Activated CD8-positive, alpha-beta memory T cell treated with anti-CD3 and anti-CD28 coated beads, Interleukin-2, amount 50 U/mL, for 4 hours (primary cell): ENCODE results near the gene LPCAT1.
"Not testable (repeated sequence)": the region's sequence is repeated elsewhere in the genome, so short reads cannot be mapped to it uniquely, and the experiment has no call there.

Source experiments
- DNase-seq: peaks from one replicate; pipeline ENCODE4 v3.0.0-alpha.2; 2020

The LPCAT1 gene

DNA sequence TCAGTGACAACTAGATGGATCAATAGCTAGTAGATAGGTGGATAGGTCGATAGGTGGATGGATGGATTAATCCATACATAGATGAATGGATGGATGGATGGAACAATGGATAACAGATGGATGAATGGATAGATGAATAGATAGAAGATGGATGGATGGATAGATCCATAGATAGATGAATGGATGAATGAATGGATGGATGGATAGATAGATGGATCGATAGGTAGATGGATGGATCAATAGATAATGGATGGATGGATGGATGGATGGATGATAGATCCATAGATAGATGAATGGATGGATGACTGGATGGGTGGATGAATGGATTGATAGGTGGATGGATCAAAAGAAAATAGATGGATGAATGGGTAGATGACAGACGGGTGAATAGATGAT is 83.7 kb downstream of the LPCAT1 start:
- DNase-seq = no peak

DNA sequence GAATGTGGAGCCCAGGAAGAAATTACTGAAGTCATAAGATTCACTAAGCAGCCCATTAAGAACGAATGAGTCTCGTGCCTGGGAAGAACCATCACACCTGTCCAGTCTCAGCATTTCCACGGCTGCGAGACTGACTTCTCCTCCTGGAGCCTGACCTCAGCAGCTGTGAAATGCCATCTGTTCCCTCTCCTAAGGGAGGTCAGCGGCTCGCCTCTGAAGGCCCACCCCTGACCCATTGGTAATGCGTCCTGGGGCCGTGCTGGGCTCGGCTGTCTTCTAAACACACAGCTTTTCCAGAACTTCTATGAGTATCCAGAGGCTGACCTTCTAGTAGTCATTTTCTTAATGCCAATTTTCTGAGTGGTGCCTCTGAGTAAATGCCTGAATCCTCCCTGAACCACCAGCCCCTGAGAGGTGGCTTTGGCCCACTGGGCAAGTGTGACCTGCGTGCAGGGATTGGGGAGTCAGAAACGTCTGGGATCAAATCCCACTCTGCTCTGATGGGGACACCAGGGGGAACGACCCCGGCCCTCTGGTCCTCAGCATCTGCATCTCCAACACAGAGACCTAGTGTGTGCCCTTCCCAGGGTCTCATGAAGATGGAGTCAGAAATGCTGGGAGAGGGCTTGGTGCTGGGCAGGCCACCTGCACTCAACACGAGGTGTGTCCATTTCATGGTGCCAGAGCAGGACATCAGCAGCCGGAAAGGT is 84.2 kb downstream of the LPCAT1 start:
- DNase-seq = no peak

DNA sequence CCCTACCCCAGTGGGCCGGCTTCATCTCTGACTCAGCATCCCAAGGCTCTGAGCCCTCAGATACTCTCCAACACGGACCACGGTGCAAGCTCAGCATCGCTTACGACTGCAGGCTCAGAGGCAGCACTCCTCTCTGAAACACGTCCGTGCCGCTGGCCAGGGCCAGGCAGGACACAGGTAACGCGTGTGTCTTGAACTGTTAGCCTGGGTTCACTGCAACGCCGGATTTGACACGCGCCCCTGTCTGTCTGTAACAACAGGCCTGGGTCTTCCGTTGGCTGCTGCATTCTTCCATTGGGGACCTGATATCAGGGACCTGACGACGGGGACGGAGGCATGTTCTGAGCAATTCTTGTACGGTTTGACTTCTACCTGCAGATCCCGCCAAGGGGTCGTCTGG is 84.9 kb downstream of the LPCAT1 start:
- no peak for DNase-seq

DNA sequence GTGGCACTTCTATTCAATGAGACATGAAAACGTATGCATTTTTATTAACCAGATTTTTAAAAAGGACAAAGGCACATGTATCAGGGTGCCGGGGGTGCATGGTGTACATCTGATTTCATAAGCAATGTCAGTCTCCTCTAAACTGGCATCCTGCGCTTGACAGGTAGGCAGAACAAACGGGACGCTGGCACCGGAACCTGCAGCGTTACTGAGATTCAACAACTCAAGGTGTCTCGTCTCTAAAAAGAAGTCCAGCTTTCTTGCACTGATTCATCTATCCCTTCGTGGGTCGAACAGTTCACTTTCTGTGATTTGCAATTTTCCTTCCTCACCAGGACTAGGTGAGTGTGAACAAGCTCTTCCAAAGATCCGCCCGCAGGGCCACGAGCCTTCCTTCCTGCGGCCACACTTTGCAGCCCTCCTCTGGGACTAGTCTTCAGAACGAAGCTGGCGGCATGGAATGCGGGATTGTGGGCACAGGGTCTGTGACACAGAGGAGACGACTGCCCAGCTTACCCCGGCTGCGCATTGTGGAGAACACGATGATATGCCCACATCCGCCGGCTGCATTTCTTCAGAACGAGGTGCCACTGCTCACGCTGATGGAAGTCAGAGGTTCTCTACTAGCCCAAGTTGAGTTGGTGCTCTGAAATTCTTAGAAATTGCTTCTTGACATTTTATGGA is 85.7 kb downstream of the LPCAT1 start:
- no peak for DNase-seq

DNA sequence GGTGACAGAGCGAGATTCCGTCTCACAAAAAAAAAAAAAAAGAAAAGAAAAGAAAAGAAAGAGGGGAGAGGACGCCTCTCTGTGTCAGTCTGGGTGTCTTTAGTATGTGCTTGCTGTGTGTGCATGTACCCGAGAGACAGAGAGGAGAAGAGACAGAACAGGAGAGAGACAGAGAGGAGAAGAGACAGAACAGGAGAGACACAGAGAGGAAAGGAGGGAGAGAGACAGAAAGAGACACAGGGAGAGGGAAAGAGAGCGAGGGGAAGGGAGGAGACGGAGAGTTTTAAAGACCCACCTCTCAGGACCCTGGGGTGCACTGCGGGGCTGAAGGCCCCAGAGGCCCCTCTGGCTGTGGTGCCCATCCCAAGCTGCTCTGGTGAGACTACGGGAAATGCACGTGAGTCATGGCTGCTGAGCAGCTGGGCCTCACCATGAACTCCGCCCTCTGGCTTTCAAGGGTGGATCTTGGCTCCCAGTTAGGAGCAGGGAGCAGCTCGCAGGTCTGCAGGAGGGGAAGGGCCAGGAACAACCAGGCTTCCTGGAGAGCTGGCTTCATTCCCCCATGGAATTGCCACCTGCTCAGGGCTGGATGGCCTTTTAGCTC is 86.4 kb downstream of the LPCAT1 start:
- no peak for DNase-seq

DNA sequence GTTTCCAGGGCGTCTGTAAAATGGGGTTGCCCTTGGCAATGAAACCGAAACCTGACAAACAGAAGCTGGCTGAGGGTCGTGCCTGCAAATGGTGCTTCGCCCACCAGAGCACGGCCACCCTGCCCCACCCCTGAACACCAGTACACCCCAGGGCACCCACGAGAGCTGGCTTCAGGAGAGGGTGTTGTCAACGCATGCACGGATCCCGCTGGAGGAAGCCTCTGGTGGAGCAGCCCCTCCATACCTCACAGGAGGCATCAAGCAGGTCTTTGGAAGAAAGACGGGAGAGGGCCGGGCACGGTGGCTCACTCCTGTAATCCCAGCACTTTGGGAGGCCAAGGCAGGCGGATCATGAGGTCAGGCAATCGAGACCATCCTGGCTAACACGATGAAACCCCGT is 87.1 kb downstream of the LPCAT1 start:
- no peak for DNase-seq

DNA sequence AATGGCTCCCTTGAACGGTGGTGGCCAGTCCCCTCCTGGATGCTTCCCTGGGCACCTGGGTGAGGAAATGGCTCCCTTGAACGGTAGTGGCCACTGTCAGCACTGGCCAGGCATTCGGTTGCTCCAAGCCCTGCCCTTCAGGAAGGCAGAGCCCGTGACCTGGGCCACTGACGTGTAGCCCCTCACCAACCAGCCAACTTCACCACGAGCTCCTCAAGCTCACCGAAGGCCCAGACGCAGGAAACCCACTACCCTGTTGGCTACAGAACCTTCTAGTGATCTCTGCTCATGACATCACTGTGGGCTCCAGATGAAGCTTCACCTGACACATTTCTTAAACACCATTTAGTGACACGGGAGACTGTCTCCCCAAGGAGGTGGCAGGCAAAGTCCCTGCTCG is 87.7 kb downstream of the LPCAT1 start:
- no peak for DNase-seq

DNA sequence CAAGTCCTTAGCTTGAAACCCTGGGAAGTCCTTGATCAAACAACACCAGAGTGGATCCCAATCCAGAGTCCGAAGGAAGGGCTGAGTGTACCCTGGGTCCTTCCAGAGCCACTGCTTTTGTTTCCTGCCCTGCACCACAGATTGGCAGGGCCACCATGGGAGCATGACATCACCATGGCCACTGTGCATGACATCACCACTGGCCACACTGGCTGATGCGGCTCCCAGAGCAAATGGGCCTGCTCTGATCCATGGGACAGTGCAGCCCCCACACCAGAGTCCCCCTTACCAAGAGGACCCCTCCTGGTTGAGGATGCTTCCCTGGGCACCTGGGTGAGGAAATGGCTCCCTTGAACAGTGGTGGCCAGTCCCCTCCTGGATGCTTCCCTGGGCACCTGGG is 88.4 kb downstream of the LPCAT1 start:
- no peak for DNase-seq

DNA sequence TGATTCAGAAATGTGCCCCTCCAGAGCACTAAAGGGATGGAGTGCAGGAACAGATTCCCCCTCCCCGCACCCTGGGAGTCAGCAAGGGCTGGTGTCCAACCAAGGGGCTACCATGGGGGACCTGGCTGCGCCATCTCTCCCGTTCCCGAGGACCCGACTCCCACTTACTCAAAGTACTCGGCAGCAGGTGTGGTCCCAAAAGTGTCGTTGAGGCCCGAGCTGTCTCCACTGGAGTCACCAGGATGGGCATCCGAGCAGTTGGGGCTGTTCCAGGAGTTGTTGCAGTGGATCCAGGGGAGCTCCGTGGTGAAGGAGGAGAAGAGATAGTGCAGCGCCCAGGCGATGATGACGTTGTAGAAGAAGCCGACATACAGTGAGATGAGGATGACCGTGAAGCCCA is 91.5 kb downstream of the LPCAT1 start:
- no peak for DNase-seq

DNA sequence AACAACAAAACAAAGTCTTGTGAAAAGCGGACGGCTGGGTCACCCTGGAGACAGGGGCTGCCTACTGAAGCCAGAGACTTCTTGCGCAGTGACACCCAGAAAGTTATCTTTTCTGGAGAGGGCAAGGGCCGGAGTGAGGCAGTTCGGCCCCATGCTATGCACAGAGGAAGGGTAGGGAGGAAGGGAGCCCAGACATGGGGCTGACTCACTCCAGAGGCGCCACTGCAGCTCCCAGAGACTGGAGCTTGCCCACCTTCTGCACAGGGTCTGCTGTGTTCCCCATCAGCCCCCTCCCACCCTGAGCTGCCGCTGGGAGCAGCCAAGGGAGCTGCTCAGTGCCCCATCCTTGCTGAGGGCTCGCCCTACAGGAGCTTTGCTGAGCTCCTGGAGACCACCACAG is 91.9 kb downstream of the LPCAT1 start:
- DNase-seq = no peak

DNA sequence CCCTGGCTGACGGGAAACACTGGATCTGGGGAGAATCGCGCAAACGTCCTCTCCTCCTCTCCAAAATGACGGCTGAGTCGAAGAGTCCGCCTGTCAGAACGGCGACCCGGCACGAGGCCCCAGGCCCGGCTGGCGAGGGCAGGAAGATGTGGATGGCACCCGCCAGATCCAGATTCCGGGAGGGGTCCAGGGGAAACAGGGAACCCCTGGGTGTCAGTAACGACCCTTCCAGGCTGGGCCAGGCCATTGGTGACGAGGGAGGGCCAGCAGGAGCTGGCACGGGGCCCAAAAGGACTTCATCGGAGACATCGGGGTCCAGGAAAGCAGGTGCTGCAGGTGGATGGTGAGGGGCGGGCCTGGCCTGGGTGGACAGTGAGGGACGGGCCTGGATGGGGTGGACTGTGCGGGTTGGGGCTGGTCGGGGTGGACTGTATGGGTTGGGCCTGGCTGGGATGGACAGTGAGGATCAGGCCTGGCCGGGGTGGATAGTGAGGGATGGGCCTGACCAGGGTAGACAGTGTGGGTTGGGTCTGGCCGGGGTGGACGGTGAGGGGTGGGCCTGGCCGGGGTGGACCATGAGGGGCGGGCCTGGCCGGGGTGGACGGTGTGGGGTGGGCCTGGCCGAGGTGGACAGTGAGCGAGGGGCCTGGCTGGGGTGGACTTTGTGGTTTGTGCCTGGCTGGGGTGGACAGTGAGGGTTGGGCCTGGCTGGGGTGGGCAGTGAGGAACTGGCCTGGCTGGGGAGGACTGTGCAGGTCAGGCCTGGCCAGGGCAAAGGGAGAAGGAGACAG is 92.5 kb downstream of the LPCAT1 start:
- no peak for DNase-seq

DNA sequence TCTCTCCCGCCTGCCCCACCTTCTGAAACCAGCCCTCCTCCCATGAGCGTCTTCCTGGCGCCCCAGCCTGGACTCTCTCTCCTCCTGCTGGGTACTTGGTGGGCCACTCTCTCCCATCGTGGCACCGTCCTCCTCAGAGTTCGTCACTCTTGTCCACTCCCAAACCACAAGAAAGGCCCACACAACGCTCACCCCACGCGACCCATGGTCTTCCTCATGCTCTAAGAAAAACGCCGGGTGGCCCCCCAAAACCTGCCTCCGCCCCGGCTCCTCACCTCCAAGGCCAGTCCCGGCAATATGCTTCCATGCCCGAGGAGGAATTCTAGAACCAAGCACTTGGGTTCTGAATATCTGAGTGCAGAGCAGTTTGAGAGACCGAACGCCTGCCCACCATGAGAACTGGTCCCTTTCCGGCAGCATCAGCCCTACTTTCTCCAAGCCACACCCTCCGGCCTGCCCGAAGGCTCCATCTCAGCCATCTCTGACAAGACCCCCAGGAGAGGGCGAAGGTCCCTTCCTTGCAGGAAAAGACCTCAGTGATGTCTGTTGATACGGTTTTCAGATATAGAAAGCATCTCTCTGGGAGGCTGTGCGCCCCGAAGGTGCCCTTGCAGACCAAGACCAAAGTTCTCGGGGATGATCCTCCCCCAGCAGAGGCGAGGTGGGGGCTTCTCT is 93.5 kb downstream of the LPCAT1 start:
- no peak for DNase-seq

DNA sequence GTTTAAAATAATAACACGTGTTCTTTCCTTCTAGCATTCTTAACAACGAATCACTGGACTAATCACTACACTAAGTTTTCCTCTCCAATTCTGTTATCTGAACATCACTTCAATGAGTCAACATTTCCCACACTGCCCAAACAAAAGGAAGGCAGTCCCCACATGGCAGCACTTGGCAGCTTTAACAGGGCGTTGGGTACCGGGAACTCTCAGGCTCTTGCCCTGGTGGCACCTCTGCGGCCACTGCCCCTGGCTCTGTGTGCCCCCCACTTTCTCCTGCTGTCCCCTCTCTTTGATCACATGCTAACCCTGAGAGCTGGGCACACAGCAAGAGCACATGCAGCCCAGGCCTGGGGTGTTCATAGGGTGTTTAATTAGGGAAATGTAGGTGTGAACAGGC is 94.3 kb downstream of the LPCAT1 start:
- DNase-seq = no peak

DNA sequence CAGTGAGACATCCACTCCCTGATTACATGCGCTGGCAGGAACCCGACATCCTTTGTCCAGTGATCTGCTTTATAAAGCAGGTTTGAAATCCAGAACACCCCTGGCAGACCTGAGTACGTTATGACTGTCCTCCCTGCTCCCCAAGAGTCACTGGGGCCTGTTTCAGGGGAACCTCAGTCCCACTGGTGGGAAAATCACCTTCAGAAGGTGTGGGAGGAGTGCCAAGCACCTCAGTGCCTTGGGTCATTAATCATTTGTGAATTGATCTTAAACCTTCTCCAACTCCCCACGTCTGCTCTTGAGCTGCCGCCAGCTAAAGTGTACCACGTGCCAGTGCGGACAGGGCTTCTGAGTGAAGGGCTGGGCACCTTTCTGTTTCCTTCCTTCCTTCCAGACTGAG is 94.7 kb downstream of the LPCAT1 start:
- DNase-seq = no peak

DNA sequence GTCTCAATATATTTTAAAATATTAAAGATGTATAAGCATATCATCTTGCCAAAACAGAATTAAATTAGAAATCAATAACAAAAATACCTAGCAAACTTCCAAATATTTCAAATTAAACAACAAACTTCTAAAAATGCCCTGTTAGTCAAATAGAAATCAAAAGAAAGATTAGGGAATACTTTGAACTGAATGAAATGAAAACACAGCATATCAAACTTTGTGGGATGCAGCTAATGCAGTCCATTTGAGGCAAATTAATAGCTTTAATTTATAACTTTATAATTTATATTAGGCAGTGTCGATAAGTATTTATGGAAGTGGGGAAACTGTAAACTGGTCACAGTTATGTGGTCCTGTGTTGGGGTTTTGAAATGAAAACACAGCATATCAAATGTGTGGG is 95.7 kb downstream of the LPCAT1 start:
- no peak for DNase-seq

DNA sequence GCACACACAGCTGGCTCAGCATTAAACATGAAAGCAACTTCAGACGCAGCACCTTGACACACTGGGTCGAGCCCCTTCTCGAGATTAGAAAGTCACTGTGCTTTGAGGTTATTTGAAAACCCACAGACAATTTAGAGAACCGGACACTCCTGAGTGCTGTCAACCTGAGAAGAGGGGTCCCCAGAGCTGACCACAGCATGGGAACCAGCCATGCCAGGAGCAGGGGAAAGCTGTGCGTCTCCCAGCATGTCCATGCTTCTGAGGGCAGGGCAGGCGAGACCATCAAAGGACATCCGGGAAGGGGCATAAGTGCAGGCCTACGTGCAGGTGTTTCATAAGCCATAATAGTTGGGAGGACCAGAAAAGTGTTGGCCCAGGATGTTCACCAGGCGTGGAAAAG is 99.0 kb downstream of the LPCAT1 start:
- DNase-seq = no peak

DNA sequence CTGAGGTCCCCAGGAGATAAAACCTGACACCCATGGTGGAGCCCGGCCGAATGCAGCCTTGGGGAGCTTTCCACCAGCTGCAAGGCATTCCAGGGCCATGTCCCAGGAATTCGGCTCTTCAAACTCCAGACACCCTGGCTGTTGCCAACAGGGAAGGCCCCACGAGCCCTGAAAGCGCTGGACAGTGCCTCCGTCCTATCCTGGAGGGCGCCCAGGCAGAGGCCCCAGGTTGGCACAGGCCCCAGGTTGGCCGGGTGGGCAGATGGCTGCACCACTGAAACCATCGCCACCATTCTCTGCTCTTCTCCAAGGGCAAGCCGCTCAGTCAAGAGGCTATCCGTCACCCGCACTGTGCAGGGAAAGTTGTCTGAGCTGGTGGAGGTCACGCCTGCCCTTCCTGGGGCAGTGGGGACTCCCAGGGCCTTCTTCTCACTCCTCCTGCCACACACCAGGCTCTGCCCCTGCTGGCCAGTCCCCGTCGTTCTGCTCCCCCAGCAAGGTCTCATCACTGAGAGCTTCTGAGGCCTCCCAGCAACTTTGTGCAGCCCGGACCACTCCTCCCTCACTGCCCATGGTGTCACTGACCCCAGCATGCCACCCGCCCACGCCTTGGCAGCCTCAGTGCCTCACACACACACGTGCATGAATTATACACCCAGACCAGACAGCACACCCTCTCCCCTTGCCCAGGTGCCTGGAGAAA is 99.7 kb downstream of the LPCAT1 start:
- DNase-seq = no peak

DNA sequence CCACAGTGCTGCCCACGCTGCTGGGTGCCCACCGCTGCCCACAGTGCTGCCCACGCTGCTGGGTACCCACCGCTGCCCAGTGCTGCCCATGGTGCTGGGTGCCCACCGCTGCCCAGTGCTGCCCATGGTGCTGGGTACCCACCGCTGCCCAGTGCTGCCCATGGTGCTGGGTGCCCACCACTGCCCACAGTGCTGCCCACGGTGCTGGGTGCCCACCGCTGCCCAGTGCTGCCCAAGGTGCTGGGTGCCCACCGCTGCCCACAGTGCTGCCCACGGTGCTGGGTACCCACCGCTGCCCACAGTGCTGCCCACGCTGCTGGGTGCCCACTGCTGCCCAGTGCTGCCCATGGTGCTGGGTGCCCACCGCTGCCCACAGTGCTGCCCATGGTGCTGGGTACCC is 101.2 kb downstream of the LPCAT1 start:
- not testable (repeated sequence) for DNase-seq

DNA sequence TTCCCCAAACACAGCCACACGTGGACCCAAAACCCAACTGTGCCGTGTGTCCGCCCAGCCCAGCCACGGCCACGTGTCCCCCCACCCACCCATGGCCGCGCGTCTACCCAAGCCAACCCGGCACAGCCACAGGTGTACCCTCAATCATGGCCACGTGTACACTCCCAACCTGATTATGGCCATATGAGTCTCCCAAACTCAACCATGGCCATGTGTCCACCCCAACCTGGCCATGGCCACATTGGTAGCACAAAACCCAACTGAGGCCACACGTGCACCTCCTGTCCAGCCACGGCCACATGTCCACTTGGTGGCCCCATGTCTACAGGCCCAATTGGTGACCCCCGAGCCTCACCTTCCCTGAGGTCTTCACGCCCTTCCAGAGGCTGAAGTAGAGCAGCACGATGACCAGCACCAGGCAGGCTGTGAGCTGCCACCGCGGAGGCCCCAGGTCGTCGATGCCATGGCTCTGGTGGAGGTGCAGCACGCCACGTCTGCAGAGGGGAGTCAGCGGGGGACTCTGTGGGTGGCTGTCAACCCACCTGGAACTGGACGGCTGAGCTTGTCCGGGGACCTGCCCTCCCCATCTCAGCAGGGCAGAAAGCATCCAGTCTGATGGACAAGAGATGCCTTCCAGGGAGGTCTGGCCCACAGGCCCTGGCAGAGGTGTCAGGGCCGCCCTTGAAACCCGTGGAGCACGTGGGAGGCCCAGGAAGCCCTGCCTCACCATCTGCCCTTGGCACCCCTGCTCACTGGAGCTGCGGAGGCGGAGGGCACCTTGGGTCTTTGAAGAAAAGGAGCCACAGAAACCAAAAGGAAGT is 102.0 kb downstream of the LPCAT1 start:
- DNase-seq = no peak

DNA sequence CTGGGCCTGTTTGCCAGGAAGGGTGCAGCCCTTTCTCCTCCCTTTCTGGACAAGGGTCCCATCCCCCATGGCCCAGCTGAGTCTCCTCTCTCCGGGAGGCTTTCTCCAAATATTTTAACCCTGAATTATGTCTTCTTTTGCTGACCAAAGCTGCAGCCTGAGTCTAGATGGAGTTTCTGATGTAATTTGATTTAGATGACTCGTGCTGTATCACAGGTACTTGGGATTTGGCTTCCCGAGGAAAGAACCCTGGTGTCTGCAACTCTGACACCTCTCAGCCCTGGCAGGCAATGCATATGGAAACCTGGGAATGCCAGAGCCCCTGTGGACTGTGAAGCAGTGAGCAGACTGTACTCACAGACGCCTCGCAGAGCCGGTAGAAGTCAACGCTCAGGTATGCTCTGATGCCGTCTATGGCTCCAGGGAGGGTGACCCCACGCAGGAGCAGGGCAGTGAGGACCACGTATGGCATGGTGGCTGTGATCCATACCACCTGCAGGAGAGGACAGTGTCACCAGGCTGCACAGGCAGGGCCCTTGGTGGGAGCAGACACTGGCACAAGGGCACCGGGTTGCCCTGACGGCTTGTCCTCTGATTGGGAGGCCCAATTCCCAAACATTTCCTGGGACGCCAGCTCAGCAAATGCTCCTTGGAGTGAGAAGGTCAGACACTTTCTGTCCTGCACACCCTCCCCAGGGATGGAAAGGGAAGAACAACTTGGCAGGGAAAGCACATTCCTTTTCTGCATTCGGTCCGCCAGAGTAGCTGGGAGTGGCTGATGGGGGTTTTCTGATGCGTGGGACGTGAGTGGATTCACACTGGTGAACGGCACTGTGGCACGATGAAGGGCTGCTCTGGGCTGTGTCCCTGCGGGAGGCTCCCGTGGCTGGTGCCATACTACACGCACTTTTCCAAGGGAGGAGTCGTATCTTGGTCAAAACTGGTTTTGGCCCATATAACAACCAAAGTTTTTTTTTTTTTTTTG is 103.3 kb downstream of the LPCAT1 start:
- DNase-seq = no peak
